ENCODE data around the gene ANKH.

- TF ChIP-seq CTCF (IDR thresholded peaks at IDR 0.05) (no peak), EZH2 (IDR thresholded peaks at IDR 0.05; ENCODE audit: borderline replicate concordance, insufficient read depth, low read depth, low read length, poor library complexity, severe bottlenecking) (no peak)
These were observed 143.1 kb downstream of the ANKH start for GRCh38 chr5:14728459-14728938.
